ENCODE results near the gene CNKSR3. TPM values are rescaled to one million over a fixed set of nuclear protein-coding genes. Genes with fewer than 3 reads are reported as not detected.

CNKSR3 gene
- total RNA-seq, 6 experiments from 2014 or later: 19.8 to 43.4 (median 26.9) TPM

GRCh38 chr6:154356113-154356512 lies 154.4 kb downstream of the CNKSR3 start:
- Histone ChIP-seq H3K27me3 (no peaks in the 10 kb centered on the region), H3K27ac (no peak overlapping the region), H3K4me3 (no peak overlapping the region), H3K36me3 (no peaks in the 10 kb centered on the region), H3K4me1 (no peaks in the 10 kb centered on the region), H3K9me3 (no peaks in the 10 kb centered on the region)
- intact Hi-C loops (cut with DNase I): no loop called here
- WGBS (ENCODE audit: insufficient coverage, low coverage, low lambda C conversion rate, missing lambda C conversion rate): 78% methylated on average over 2 of the region's 2 CpGs
- TF ChIP-seq POLR2A (IDR thresholded peaks at IDR 0.05) (no peak), CTCF (IDR thresholded peaks at IDR 0.05) (no peak)
- ATAC-seq (peak in 2 of 4 donors; percentile 17 to 32), DNase-seq (no peak)

GRCh38 chr6:154354265-154354777 lies 156.2 kb downstream of the CNKSR3 start:
- TF ChIP-seq POLR2A (IDR thresholded peaks at IDR 0.05): no peak
- no peak for TF ChIP-seq CTCF (IDR thresholded peaks at IDR 0.05)
- WGBS (ENCODE audit: insufficient coverage, low coverage, low lambda C conversion rate, missing lambda C conversion rate): 83% methylated on average over 8 of the region's 8 CpGs
- intact Hi-C loops (cut with DNase I): no loop called here
- DNase-seq (no peak), ATAC-seq (no peak)
- no peaks in the 10 kb centered on the region for H3K27me3 ChIP-seq
- H3K4me3 ChIP-seq: no peak overlapping the region
- no peaks in the 10 kb centered on the region for H3K36me3 ChIP-seq
- no peaks in the 10 kb centered on the region for H3K9me3 ChIP-seq
- no peaks in the 10 kb centered on the region for H3K4me1 ChIP-seq
- H3K27ac ChIP-seq: no peak overlapping the region

- 61% methylated on average over 1 of the region's 1 CpG for WGBS (ENCODE audit: insufficient coverage, low coverage, low lambda C conversion rate, missing lambda C conversion rate)
- DNase-seq (no peak), ATAC-seq (no peak)
- H3K9me3 ChIP-seq: no peaks in the 10 kb centered on the region
- no peak for TF ChIP-seq POLR2A (IDR thresholded peaks at IDR 0.05)
- no peak for TF ChIP-seq CTCF (IDR thresholded peaks at IDR 0.05)
- H3K36me3 ChIP-seq: no peaks in the 10 kb centered on the region
- no peak overlapping the region for H3K27ac ChIP-seq
- H3K27me3 ChIP-seq: no peaks in the 10 kb centered on the region
- H3K4me1 ChIP-seq: no peaks in the 10 kb centered on the region
- intact Hi-C loops (cut with DNase I): no loop called here
- H3K4me3 ChIP-seq: no peak overlapping the region
Observed at GRCh38 chr6:154353626-154354025, 156.9 kb downstream of the CNKSR3 start.

GRCh38 chr6:154352898-154353585 lies 157.4 kb downstream of the CNKSR3 start:
- Histone ChIP-seq H3K9me3 (no peaks in the 10 kb centered on the region), H3K4me3 (no peak overlapping the region), H3K27me3 (no peaks in the 10 kb centered on the region), H3K4me1 (no peaks in the 10 kb centered on the region), H3K27ac (no peak overlapping the region), H3K36me3 (no peaks in the 10 kb centered on the region)
- TF ChIP-seq CTCF (IDR thresholded peaks at IDR 0.05) (no peak), POLR2A (IDR thresholded peaks at IDR 0.05) (no peak)
- intact Hi-C loops (cut with DNase I): no loop called here
- ATAC-seq (peak in 1 of 4 donors; percentile 22), DNase-seq (no peak)
- 80% methylated on average over 15 of the region's 15 CpGs for WGBS (ENCODE audit: insufficient coverage, low coverage, low lambda C conversion rate, missing lambda C conversion rate)

All from right lobe of liver (tissue), 6 donors.